ENCODE results near the gene PPP1R18.
"Not testable (repeated sequence)": the region's sequence is repeated elsewhere in the genome, so short reads cannot be mapped to it uniquely, and the experiment has no call there.

- TF ChIP-seq, protein P1, sequence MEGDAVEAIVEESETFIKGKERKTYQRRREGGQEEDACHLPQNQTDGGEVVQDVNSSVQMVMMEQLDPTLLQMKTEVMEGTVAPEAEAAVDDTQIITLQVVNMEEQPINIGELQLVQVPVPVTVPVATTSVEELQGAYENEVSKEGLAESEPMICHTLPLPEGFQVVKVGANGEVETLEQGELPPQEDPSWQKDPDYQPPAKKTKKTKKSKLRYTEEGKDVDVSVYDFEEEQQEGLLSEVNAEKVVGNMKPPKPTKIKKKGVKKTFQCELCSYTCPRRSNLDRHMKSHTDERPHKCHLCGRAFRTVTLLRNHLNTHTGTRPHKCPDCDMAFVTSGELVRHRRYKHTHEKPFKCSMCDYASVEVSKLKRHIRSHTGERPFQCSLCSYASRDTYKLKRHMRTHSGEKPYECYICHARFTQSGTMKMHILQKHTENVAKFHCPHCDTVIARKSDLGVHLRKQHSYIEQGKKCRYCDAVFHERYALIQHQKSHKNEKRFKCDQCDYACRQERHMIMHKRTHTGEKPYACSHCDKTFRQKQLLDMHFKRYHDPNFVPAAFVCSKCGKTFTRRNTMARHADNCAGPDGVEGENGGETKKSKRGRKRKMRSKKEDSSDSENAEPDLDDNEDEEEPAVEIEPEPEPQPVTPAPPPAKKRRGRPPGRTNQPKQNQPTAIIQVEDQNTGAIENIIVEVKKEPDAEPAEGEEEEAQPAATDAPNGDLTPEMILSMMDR (IDR thresholded peaks at IDR 0.05) = not testable (repeated sequence)
- not testable (repeated sequence) for TF ChIP-seq POLR2A (IDR thresholded peaks at IDR 0.05); EP300 (IDR thresholded peaks at IDR 0.05; ENCODE audit: low read depth); POLR2AphosphoS5 (IDR thresholded peaks at IDR 0.05)
These were observed 20.1 kb downstream of the PPP1R18 start for GRCh38 chr6:30666300-30666699.
